ENCODE measurements around the gene RBM44.

Gene RBM44

GRCh38 chr2:237889016-237889415 is 90.4 kb downstream of the RBM44 start:
- peaks cover 42% of the 10 kb centered on the region for H3K4me1 ChIP-seq (ENCODE audit: control insufficient read depth, insufficient read depth, low read length)
- peak overlapping the region; percentile 97 for H3K27ac ChIP-seq (ENCODE audit: low read depth, low read length)
- H3K36me3 ChIP-seq (ENCODE audit: control insufficient read depth, insufficient read depth, low read length): no peaks in the 10 kb centered on the region
- H3K9ac ChIP-seq (ENCODE audit: low read length): no peak overlapping the region
- H3K4me3 ChIP-seq (ENCODE audit: low read length): no peak overlapping the region
- H3K27me3 ChIP-seq (ENCODE audit: control insufficient read depth, insufficient read depth, low read length): no peaks in the 10 kb centered on the region

DNA sequence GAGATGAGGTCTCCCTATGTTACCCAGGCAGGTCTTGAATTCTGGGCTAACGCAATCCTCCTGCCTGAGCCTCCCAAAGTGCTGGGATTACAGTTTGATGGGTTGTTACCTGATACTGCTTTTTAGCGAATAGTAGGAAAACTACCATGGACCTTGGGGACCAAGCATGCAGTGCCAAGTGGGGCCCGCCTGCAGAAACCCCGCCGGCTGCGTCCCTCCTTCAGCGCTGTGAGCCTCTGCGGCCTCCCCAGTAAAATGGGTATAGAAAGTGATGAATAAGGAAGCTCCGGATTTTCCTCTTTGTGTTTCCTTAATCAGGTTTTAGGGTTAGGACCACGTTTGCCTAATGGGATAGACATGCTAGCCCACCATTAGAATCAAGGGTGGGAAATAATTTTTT is 91.2 kb downstream of the RBM44 start:
- Histone ChIP-seq H3K4me1 (ENCODE audit: control insufficient read depth, insufficient read depth, low read length) (peaks cover 38% of the 10 kb centered on the region), H3K9ac (ENCODE audit: low read length) (no peak overlapping the region), H3K4me3 (ENCODE audit: low read length) (no peak overlapping the region), H3K27ac (ENCODE audit: low read depth, low read length) (peak overlapping the region; percentile 43), H3K27me3 (ENCODE audit: control insufficient read depth, insufficient read depth, low read length) (no peaks in the 10 kb centered on the region), H3K36me3 (ENCODE audit: control insufficient read depth, insufficient read depth, low read length) (no peaks in the 10 kb centered on the region)

Data from rectal smooth muscle tissue (tissue), 1 donor.